Adrenal gland (tissue), 12 donors: ENCODE results near the gene ST6GALNAC4. TPM values are rescaled to one million over a fixed set of nuclear protein-coding genes. Genes with fewer than 3 reads are reported as not detected.

ENCODE experiments used
- DNase-seq, 7 donors: peaks; one replicate each; pipeline ENCODE4 v3.0.0-alpha.2; 2019 to 2020
- H3K27ac ChIP-seq, 5 donors: fragments of 200-600 bp; sonication (generic) in 4 of 5; 1 replicate in 3 of 5; 2 replicates in 2 of 5; pipeline versions ENCODE4 v1.5.1 to v1.8.0; 2016 to 2020; ENCODE audit warnings: mild to moderate bottlenecking in 1 of 5
- H3K27me3 ChIP-seq: fragments of 200-600 bp; 2 replicates; pipeline ENCODE4 v1.8.0; 2021
- H3K36me3 ChIP-seq, 2 donors: fragments of 200-600 bp; replicated peaks in 1 of 2; 1 replicate in 1 of 2; 2 replicates in 1 of 2; pipeline versions ENCODE4 v1.5.1 to v1.8.0; 2018 to 2022
- H3K4me1 ChIP-seq, 2 donors: fragments of 200-600 bp; replicated peaks in 1 of 2; 1 replicate in 1 of 2; 2 replicates in 1 of 2; pipeline versions ENCODE4 v1.5.1 to v1.8.0; 2018 to 2021
- H3K4me3 ChIP-seq, 4 donors: fragments of 200-600 bp; sonication (generic) in 3 of 4; one replicate each; pipeline ENCODE4 v1.5.1; 2016 to 2018
- H3K9me3 ChIP-seq, 3 donors: fragments of 200-600 bp; sonication (generic) in 1 of 3; replicated peaks in 1 of 3; 1 replicate in 2 of 3; 2 replicates in 1 of 3; pipeline versions ENCODE4 v1.5.1 to v1.8.0; 2016 to 2021
- POLR2A ChIP-seq, 2 donors: fragments of 450-650 bp; IDR thresholded peaks; one replicate each; pipeline ENCODE4 v1.6.1; 2017; ENCODE audit warnings: antibody characterized with exemption in 2 of 2, mild to moderate bottlenecking in 2 of 2, moderate library complexity in 1 of 2
- WGBS, 4 donors: extraction: QIAGEN DNeasy Blood & Tissue Kit in 2 of 4; methylation state at CpG; one replicate each; pipeline versions ENCODE4 v1.1.5 to v1.1.7; 2013 to 2017; 5-methylcytosine and 5-hydroxymethylcytosine counted together
- intact Hi-C, 2 donors: fragments of 100-400 bp; cut with DNase I; formaldehyde crosslinking; loops; one replicate each; pipeline versions ENCODE4 v1.14.1 to v1.15.0; 2022 to 2023
- polyA plus RNA-seq, 3 donors: library from polyadenylated mRNA; stranded (reverse); fragments of 200-250 nt in 2 of 3; fragments of 350-450 nt in 1 of 3; fragmentation: Illumina TruSeq in 1 of 3; extraction: RNeasy Lipid Tissue Mini Kit (QIAGEN cat#74804) in 1 of 3; gene quantifications; one replicate each; pipeline ENCODE4 v1.2.3, GENCODE V29; 2013 to 2014
- total RNA-seq, 9 donors: library from RNA; depleted of rRNA in 4 of 9; stranded (reverse); fragments of >200 nt in 4 of 9; fragments of 120-200 nt in 1 of 9; fragmentation: NEBNext Ultra II Directional in 1 of 9; extraction: Animal tissue kit (Norgen Biotek cat#: 25700) in 1 of 9; gene quantifications; one replicate each; pipeline versions ENCODE4 v1.1.0 to v1.2.4, GENCODE V29; 2013 to 2023
- TF ChIP-seq, protein P1 (sequence below), 6 experiments: fragments of 450-650 bp in 4 of 6; fragments of 200-600 bp in 2 of 6; sonication (generic) in 1 of 6; IDR thresholded peaks; 1 replicate in 5 of 6; 2 replicates in 1 of 6; pipeline versions ENCODE4 v1.5.1 to v1.8.0; 2016 to 2021; ENCODE audit warnings: antibody characterized with exemption in 6 of 6, mild to moderate bottlenecking in 2 of 6, moderate library complexity in 1 of 6
- donor health status: healthy with polysubstance abuse.
- donor health status: Bipolar disorder and iron deficiency.
- donor health status: DM: yes; HTN: yes; CAD: no.
- donor health status: DM: no; HTN: no; CAD: no.
- donor health status: DM: no; HTN: no; CAD: no.
- donor health status: DM: yes; HTN: yes; CAD: no.

Gene ST6GALNAC4
- total and polyA plus RNA-seq, 12 donors = 5.3 to 65.7 (median 14.7) TPM

- H3K4me1 ChIP-seq = peaks cover 14 to 44% of the 10 kb centered on the region in 2 donors
- intact Hi-C loops = loop anchor here (5.0 to 10.0 kb wide), 4 partner anchors 183 to 416 kb away; partner anchors contain the start of gene TOR2A (in 1 of the 2)
- DNase-seq = no peak
- no peak for TF ChIP-seq POLR2A (IDR thresholded peaks at IDR 0.05)
- TF ChIP-seq, protein P1, sequence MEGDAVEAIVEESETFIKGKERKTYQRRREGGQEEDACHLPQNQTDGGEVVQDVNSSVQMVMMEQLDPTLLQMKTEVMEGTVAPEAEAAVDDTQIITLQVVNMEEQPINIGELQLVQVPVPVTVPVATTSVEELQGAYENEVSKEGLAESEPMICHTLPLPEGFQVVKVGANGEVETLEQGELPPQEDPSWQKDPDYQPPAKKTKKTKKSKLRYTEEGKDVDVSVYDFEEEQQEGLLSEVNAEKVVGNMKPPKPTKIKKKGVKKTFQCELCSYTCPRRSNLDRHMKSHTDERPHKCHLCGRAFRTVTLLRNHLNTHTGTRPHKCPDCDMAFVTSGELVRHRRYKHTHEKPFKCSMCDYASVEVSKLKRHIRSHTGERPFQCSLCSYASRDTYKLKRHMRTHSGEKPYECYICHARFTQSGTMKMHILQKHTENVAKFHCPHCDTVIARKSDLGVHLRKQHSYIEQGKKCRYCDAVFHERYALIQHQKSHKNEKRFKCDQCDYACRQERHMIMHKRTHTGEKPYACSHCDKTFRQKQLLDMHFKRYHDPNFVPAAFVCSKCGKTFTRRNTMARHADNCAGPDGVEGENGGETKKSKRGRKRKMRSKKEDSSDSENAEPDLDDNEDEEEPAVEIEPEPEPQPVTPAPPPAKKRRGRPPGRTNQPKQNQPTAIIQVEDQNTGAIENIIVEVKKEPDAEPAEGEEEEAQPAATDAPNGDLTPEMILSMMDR (IDR thresholded peaks at IDR 0.05) = no peak
- H3K36me3 ChIP-seq = no peaks in the 10 kb centered on the region
- H3K27ac ChIP-seq = no peak overlapping the region
- no peaks in the 10 kb centered on the region for H3K9me3 ChIP-seq
- WGBS, 4 donors = 81 to 88% (median 85%) methylated on average over 7 of the region's 7 CpGs
- no peak overlapping the region for H3K4me3 ChIP-seq
- H3K27me3 ChIP-seq = peaks cover 5% of the 10 kb centered on the region
Measured at GRCh38 chr9:127920794-127921193, 4.0 kb upstream of the ST6GALNAC4 start.

- peak; percentile 90 to 99 (median 99) for DNase-seq
- peak overlapping the region; percentile 46 to 90 (median 78) for H3K27ac ChIP-seq
- intact Hi-C loops = no loop called here
- peaks cover 24 to 56% of the 10 kb centered on the region in 2 donors for H3K4me1 ChIP-seq
- no peaks in the 10 kb centered on the region for H3K27me3 ChIP-seq
- no peak overlapping the region for H3K4me3 ChIP-seq
- H3K36me3 ChIP-seq = no peaks in the 10 kb centered on the region
- 9 to 21% (median 17%) methylated on average over 6 to 8 of the region's 8 CpGs for WGBS, 4 donors
- no peak for TF ChIP-seq POLR2A (IDR thresholded peaks at IDR 0.05)
- TF ChIP-seq, protein P1 (IDR thresholded peaks at IDR 0.05) = no peak
- no peaks in the 10 kb centered on the region for H3K9me3 ChIP-seq
Measured at GRCh38 chr9:127919253-127919815, 2.5 kb upstream of the ST6GALNAC4 start.

GRCh38 chr9:127918183-127919107, 1.6 kb upstream of the ST6GALNAC4 start:
- Histone ChIP-seq H3K36me3 (no peaks in the 10 kb centered on the region), H3K4me3 (no peak overlapping the region), H3K9me3 (no peaks in the 10 kb centered on the region), H3K27ac (peak overlapping the region; percentile 46 to 90 (median 78)), H3K4me1 (peaks cover 24 to 56% of the 10 kb centered on the region in 2 donors), H3K27me3 (no peaks in the 10 kb centered on the region)
- intact Hi-C loops = no loop called here
- TF ChIP-seq, protein P1 (IDR thresholded peaks at IDR 0.05) = no peak
- TF ChIP-seq POLR2A (IDR thresholded peaks at IDR 0.05) = no peak
- DNase-seq = peak in 1 of 7 donors; percentile 67
- WGBS, 4 donors = 85 to 93% (median 87%) methylated on average over 7 to 8 of the region's 8 CpGs

DNA sequence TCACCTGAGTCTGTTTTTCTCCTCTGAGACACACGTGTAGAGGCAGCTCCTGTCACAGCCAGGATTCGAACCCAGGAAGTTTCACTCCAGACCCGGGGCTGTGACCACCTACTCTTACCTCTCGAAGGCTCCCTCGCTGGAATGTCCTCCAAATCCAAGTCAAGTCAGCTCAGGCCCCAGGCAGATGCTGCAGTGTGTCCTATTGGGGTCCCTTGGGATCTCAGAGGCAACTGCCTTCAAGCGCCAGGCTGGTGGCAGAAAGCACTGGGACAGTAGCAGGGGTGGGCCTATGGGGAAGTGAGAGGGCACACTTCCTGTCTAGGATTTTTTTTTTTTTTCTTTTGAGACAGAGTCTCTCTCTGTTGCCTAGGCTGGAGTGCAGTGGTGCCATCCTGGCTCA, 762 bp upstream of the ST6GALNAC4 start:
- WGBS, 4 donors = 48 to 56% (median 51%) methylated on average over 6 of the region's 6 CpGs
- H3K27ac ChIP-seq = peak overlapping the region in 2 of 5 donors; percentile 78 to 90
- H3K9me3 ChIP-seq = no peaks in the 10 kb centered on the region
- DNase-seq = no peak
- peaks cover 0 to 8% of the 10 kb centered on the region in 2 donors for H3K36me3 ChIP-seq
- intact Hi-C loops = no loop called here
- H3K4me1 ChIP-seq = peaks cover 24 to 56% of the 10 kb centered on the region in 2 donors
- H3K4me3 ChIP-seq = peak overlapping the region in 1 of 4 donors; percentile 61
- H3K27me3 ChIP-seq = no peaks in the 10 kb centered on the region
- TF ChIP-seq, protein P1 (IDR thresholded peaks at IDR 0.05) = no peak
